CD4-positive, alpha-beta T cell (primary cell): ENCODE data around the gene DDX19B. TPM values are rescaled to one million over a fixed set of nuclear protein-coding genes. Genes with fewer than 3 reads are reported as not detected.
A peak's percentile ranks its signal among the peaks of the same experiment; 100 is the strongest.
"Not testable (repeated sequence)": the region's sequence is repeated elsewhere in the genome, so short reads cannot be mapped to it uniquely, and the experiment has no call there.

Source experiments
- ATAC-seq: fragments of 200-7000 bp; cut with Tn5 transposase; one replicate; pipeline ENCODE4 v1.10.0; 2022; ENCODE audit warnings: mild to moderate bottlenecking; ENCODE audit not compliant: poor library complexity
- CTCF ChIA-PET: fragments of 350-600 bp; sonication (Branson Sonifier 250); formaldehyde crosslinking; loops from one replicate; lab custom pipeline; 2021; ENCODE audit warnings: antibody characterized with exemption, inconsistent platforms; lab: Charles Lee
- POLR2A ChIA-PET: fragments of 350-600 bp; sonication (Branson Sonifier 250); formaldehyde crosslinking; loops from one replicate; lab custom pipeline; 2021; ENCODE audit warnings: antibody characterized with exemption, inconsistent platforms; lab: Charles Lee
- DNase-seq, 14 experiments: peaks; one replicate each; pipeline ENCODE4 v3.0.0-alpha.2; 2013 to 2020; ENCODE audit warnings: mixed read lengths in 2 of 14
- H3K27ac ChIP-seq, 2 donors: one replicate each; pipeline versions ENCODE4 v1.5.1 to v1.7.0; 2013; ENCODE audit warnings: low read length in 2 of 2, low read depth in 1 of 2, mild to moderate bottlenecking in 1 of 2
- H3K27me3 ChIP-seq, 2 experiments: 1 replicate in 1 of 2; 2 replicates in 1 of 2; pipeline versions ENCODE4 v1.6.1 to v1.7.0; 2013; ENCODE audit warnings: low read length in 2 of 2, control low read depth in 1 of 2, mild to moderate bottlenecking in 1 of 2, moderate library complexity in 1 of 2; ENCODE audit not compliant: insufficient read depth in 2 of 2, control insufficient read depth in 1 of 2
- H3K36me3 ChIP-seq: one replicate; pipeline ENCODE4 v1.6.1; 2013; ENCODE audit warnings: low read length, control low read depth; ENCODE audit not compliant: insufficient read depth
- H3K4me1 ChIP-seq: one replicate; pipeline ENCODE4 v1.6.1; 2013; ENCODE audit warnings: low read length, control low read depth; ENCODE audit not compliant: insufficient read depth
- H3K4me3 ChIP-seq: one replicate; pipeline ENCODE4 v1.5.1; 2013; ENCODE audit warnings: mild to moderate bottlenecking, low read length, moderate library complexity
- H3K9me3 ChIP-seq, 2 experiments: 1 replicate in 1 of 2; 2 replicates in 1 of 2; pipeline versions ENCODE4 v1.6.1 to v1.7.0; 2013; ENCODE audit warnings: low read length in 2 of 2, mild to moderate bottlenecking in 2 of 2, control low read depth in 1 of 2, moderate library complexity in 1 of 2; ENCODE audit not compliant: control insufficient read depth in 1 of 2, insufficient read depth in 1 of 2
- H3K27ac Mint-ChIP-seq: one replicate; pipeline ENCODE4 v1.8.0; 2020; ENCODE audit warnings: mixed read lengths
- H3K27me3 Mint-ChIP-seq: one replicate; pipeline ENCODE4 v1.8.0; 2021; ENCODE audit warnings: mixed read lengths
- H3K36me3 Mint-ChIP-seq: one replicate; pipeline ENCODE4 v1.8.0; 2021; ENCODE audit warnings: low read depth, mixed read lengths
- H3K4me1 Mint-ChIP-seq: one replicate; pipeline ENCODE4 v1.8.0; 2021; ENCODE audit warnings: low read depth, mixed read lengths
- H3K4me3 Mint-ChIP-seq: one replicate; pipeline ENCODE4 v1.8.0; 2020; ENCODE audit warnings: mild to moderate bottlenecking, mixed read lengths
- H3K9me3 Mint-ChIP-seq: one replicate; pipeline ENCODE4 v1.8.0; 2020; ENCODE audit warnings: mixed read lengths
- intact Hi-C, 2 experiments: fragments of 100-400 bp; cut with DNase I in 1 of 2; cut with micrococcal nuclease in 1 of 2; formaldehyde crosslinking; loops; one replicate each; pipeline versions ENCODE4 v1.15.1 to v1.9.0; 2023 to 2025; cut with DNase I, micrococcal nuclease
- total RNA-seq, 174 experiments: library from RNA in 2 of 174; stranded (reverse) in 2 of 174; gene quantifications; one replicate each; pipeline ENCODE4 v1.2.3 and lab custom pipeline; 2021 to 2026
- TF ChIP-seq, protein P1 (sequence below): fragments of 200-600 bp; IDR thresholded peaks from one replicate; pipeline ENCODE4 v1.8.0; 2022; ENCODE audit warnings: antibody characterized with exemption, mild to moderate bottlenecking

The DDX19B gene
- total RNA-seq, 2 experiments from 2014 or later, result 23.0 TPM

DNA sequence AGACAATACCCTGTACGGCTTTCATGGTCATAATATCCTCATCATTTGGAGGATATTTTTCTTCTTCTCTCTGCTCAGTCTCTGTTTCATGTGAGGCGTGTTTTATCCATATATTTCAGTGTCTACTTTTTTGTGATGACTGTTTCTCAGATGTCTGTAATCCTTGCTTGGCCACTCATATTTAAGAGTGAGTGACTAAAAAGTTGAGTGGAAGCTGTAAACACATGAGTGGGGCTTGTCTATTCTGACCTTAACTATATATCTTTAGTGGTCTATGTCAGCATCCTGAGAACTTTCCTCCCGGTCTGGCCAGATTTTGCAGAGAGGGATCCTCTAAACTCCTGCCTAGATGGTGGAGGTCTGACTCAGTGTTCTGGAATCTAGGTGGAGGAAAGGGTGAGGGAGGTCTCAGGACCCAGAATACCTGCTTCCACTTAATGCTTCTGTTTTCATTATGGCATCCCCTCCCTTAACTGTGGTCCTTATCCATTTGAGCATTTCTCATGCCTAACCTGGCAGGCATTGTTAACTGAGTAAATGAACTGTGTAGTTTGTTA lies 6.0 kb downstream of the DDX19B start:
- no peak overlapping the region for H3K4me3 ChIP-seq
- H3K27me3 ChIP-seq, result no peaks in the 10 kb centered on the region
- intact Hi-C loops, result no loop called here
- ATAC-seq (no peak), DNase-seq (no peak)
- TF ChIP-seq, protein P1, sequence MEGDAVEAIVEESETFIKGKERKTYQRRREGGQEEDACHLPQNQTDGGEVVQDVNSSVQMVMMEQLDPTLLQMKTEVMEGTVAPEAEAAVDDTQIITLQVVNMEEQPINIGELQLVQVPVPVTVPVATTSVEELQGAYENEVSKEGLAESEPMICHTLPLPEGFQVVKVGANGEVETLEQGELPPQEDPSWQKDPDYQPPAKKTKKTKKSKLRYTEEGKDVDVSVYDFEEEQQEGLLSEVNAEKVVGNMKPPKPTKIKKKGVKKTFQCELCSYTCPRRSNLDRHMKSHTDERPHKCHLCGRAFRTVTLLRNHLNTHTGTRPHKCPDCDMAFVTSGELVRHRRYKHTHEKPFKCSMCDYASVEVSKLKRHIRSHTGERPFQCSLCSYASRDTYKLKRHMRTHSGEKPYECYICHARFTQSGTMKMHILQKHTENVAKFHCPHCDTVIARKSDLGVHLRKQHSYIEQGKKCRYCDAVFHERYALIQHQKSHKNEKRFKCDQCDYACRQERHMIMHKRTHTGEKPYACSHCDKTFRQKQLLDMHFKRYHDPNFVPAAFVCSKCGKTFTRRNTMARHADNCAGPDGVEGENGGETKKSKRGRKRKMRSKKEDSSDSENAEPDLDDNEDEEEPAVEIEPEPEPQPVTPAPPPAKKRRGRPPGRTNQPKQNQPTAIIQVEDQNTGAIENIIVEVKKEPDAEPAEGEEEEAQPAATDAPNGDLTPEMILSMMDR, result no peak
- H3K4me1 Mint-ChIP-seq, result peaks cover 46% of the 10 kb centered on the region
- no peak overlapping the region for H3K4me3 Mint-ChIP-seq
- H3K27ac Mint-ChIP-seq, result peak overlapping the region; percentile 54
- peaks cover 10% of the 10 kb centered on the region for H3K36me3 ChIP-seq
- peaks cover 50% of the 10 kb centered on the region for H3K36me3 Mint-ChIP-seq
- no peak overlapping the region for H3K27ac ChIP-seq
- H3K27me3 Mint-ChIP-seq, result no peaks in the 10 kb centered on the region
- ChIA-PET POLR2A (no interaction called here), CTCF (interaction anchor here (0.6 kb wide), 1 partner anchor 105 kb away, joined by 3 read pairs; no protein-coding TSS in a partner anchor)
- peaks cover 2% of the 10 kb centered on the region for H3K9me3 Mint-ChIP-seq
- peaks cover 0 to 3% of the 10 kb centered on the region in 2 experiments for H3K9me3 ChIP-seq
- H3K4me1 ChIP-seq, result peaks cover 19% of the 10 kb centered on the region

DNA sequence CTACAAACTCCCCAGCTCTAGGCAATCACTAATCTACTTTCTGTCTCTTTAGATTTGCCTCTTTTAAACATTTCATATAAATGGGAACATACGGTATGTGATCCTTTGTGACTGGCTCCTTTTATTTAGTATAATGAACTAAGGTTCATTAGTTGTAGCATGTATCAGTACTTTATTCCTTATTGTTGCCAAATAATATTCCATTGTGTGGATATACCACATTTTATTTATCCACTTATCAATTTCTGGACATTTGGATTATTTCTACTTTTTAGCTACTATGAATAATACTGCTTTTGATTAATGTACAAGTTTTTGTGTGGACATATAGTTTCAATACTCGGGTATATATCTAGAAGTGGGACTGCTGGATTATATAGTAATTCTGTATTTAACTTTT lies 7.9 kb downstream of the DDX19B start:
- Mint-ChIP-seq H3K27ac (no peak overlapping the region), H3K9me3 (no peaks in the 10 kb centered on the region), H3K36me3 (peaks cover 33% of the 10 kb centered on the region), H3K4me1 (peaks cover 30% of the 10 kb centered on the region), H3K27me3 (no peaks in the 10 kb centered on the region), H3K4me3 (no peak overlapping the region)
- ChIA-PET CTCF (no interaction called here), POLR2A (interaction anchor here (0.6 to 2.4 kb wide), 3 partner anchors 18 to 55 kb away, joined by 3 to 7 read pairs (median 3); partner anchors contain the start of gene AARS1)
- Histone ChIP-seq H3K36me3 (peaks cover 14% of the 10 kb centered on the region), H3K4me3 (no peak overlapping the region), H3K27ac (no peak overlapping the region), H3K27me3 (no peaks in the 10 kb centered on the region), H3K4me1 (peaks cover 10% of the 10 kb centered on the region), H3K9me3 (no peaks in the 10 kb centered on the region)
- ATAC-seq, result no peak
- TF ChIP-seq, protein P1, result no peak
- intact Hi-C loops, result no loop called here
- no peak for DNase-seq

DNA sequence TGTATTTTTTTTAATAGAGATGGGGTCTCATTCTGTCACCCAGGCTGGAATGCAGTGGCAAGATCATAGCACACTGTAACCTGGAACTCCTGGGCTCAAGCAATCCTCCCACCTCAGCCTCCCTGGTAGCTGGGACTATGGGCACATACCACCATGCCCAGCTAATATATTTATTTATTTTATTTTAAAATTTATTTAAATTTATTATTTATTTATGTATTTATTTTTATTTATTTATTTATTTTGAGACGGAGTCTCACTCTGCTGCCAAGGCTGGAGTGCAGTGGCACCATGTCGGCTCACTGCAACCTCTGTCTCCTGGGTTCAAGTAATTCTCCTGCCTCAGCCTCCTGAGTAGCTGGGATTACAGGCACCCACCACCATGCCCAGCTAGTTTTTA lies 8.7 kb downstream of the DDX19B start:
- H3K27ac ChIP-seq, H3K4me3 ChIP-seq, H3K4me3 Mint-ChIP-seq, CTCF ChIA-PET, H3K27ac Mint-ChIP-seq, intact Hi-C loops, H3K9me3 ChIP-seq, ATAC-seq, H3K27me3 Mint-ChIP-seq, H3K9me3 Mint-ChIP-seq, DNase-seq, H3K27me3 ChIP-seq: not testable (repeated sequence)
- Mint-ChIP-seq H3K4me1 (peaks cover 22% of the 10 kb centered on the region), H3K36me3 (peaks cover 32% of the 10 kb centered on the region)
- POLR2A ChIA-PET, result interaction anchor here (2.4 kb wide), 1 partner anchor 19 kb away, joined by 7 read pairs; the partner anchor contains the start of gene AARS1
- Histone ChIP-seq H3K36me3 (peaks cover 13% of the 10 kb centered on the region), H3K4me1 (peaks cover 10% of the 10 kb centered on the region)

DNA sequence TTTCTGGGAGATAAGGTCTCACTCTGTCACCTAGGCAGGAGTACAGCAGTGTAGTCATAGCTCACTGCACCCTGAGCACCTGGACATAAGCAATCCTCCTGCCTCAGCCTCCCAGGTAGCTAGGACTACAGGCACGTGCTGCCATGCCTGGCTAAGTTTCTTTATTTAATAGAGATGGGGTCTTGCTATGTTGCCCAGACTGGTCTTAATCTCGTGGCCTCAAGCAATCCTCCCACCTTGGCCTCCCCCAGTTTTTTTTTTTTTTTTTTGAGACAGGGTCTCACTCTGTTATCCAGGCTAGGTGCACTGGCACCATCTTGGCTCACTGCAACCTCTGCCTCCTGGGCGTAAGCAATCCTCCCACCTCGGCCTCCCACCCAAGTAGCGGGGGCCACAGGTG lies 21.1 kb downstream of the DDX19B start:
- peaks cover 65% of the 10 kb centered on the region for H3K36me3 ChIP-seq
- H3K4me1 ChIP-seq, result no peaks in the 10 kb centered on the region
- Mint-ChIP-seq H3K4me1 (no peaks in the 10 kb centered on the region), H3K9me3 (no peaks in the 10 kb centered on the region), H3K27ac (no peak overlapping the region), H3K36me3 (peaks cover 55% of the 10 kb centered on the region), H3K4me3 (no peak overlapping the region), H3K27me3 (no peaks in the 10 kb centered on the region)
- H3K9me3 ChIP-seq, result no peaks in the 10 kb centered on the region
- no peak overlapping the region for H3K4me3 ChIP-seq
- POLR2A ChIA-PET, result no interaction called here
- ATAC-seq, result no peak
- no peak for DNase-seq
- no peak overlapping the region for H3K27ac ChIP-seq
- TF ChIP-seq, protein P1, result no peak
- CTCF ChIA-PET, result interaction anchor here (1.5 kb wide), 1 partner anchor 68 kb away, joined by 3 read pairs; no protein-coding TSS in a partner anchor
- intact Hi-C loops, result no loop called here
- no peaks in the 10 kb centered on the region for H3K27me3 ChIP-seq
